C4-2B (cell line): ENCODE results near the gene B3GALT2.

Source experiments
- H3K27ac ChIP-seq: fragments of 450-650 bp; 2 replicates; pipeline ENCODE4 v1.5.1; 2017
- ZFX ChIP-seq: fragments of 450-650 bp; IDR thresholded peaks from 2 replicates; pipeline ENCODE4 v1.6.1; 2017
- TF ChIP-seq, protein P1 (sequence below): fragments of 450-650 bp; conservative IDR thresholded peaks from 2 replicates; pipeline ENCODE4 v1.5.1; 2017; ENCODE audit warnings: mild to moderate bottlenecking

B3GALT2 gene

DNA sequence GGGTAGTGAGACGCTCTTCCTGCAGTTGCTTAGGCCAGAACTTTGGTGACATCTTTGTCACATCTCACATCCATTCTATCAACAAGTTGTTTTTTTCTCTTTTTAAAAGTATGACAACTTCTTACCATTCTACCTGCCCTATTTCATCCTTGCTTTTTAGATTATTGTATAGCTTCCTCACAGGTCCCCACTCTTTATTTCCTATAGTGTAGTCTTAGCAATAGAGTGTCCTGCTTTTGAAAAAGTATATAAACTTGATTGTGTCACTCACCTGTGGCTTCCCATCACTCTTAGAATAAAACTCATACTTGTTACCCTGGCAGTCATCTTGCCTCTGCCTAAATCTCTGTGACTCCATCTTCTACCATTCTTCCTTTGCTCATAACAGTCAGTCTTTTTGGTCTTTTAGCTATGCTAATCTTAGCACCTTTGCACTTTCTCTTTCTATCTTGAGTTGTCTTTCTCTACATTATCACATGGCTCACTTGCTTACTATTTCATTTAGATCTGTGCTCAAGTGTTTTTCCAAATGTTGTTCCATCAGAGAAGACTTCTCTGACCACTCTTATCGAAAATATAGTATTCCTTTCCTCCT is 55.0 kb downstream of the B3GALT2 start:
- no peak overlapping the region for H3K27ac ChIP-seq
- TF ChIP-seq ZFX, result no peak
- TF ChIP-seq, protein P1, sequence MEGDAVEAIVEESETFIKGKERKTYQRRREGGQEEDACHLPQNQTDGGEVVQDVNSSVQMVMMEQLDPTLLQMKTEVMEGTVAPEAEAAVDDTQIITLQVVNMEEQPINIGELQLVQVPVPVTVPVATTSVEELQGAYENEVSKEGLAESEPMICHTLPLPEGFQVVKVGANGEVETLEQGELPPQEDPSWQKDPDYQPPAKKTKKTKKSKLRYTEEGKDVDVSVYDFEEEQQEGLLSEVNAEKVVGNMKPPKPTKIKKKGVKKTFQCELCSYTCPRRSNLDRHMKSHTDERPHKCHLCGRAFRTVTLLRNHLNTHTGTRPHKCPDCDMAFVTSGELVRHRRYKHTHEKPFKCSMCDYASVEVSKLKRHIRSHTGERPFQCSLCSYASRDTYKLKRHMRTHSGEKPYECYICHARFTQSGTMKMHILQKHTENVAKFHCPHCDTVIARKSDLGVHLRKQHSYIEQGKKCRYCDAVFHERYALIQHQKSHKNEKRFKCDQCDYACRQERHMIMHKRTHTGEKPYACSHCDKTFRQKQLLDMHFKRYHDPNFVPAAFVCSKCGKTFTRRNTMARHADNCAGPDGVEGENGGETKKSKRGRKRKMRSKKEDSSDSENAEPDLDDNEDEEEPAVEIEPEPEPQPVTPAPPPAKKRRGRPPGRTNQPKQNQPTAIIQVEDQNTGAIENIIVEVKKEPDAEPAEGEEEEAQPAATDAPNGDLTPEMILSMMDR, result no peak
